ENCODE measurements around the gene CEACAM4. TPM values are rescaled to one million over a fixed set of nuclear protein-coding genes. Genes with fewer than 3 reads are reported as not detected.
"Not testable (repeated sequence)": the region's sequence is repeated elsewhere in the genome, so short reads cannot be mapped to it uniquely, and the experiment has no call there.

CEACAM4 gene
- total RNA-seq, 1 experiment from 2014 or later: not detected

DNA sequence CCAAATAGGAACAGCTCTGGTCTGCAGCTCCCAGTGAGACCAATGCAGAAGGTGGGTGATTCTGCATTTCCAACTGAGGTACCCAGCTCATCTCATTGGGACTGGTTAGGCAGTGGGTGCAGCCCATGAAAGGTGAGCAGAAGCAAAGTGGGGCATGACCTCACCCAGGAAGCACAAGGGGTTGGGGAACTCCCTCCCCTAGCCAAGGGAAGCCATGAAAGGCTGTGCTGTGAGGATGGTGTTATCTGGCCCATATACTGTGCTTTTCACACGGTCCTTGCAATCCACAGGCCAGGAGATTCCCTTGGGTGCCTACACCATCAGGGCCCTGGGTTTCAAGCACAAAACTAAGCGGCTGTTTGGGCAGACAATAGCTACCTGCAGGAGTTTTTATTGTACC is 29.9 kb upstream of the CEACAM4 start:
- H3K4me3 ChIP-seq (ENCODE audit: low read depth in 2 of 2, low read length in 2 of 2); POLR2A ChIA-PET; CTCF ChIA-PET: not testable (repeated sequence)

DNA sequence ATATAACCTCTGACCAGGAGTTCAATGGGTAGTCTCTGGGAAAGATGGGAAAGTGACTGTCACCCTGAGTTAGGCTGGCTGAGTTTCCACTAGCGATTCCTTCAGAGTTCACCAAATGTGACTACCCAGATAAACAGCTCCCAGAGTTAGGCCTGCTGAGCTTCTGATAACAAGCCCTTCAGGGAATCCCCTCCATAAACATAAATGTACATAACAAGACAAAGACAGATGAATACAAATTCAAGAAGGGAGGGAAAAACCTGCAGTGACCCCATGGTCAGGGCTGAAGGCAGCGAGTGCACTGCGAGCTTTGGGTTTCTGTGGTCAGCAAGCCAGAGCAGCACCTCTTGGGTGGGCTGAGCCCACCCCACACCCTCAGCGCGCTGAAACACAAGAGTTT is 25.4 kb upstream of the CEACAM4 start:
- no TSS peak for BruUV-seq (replicated peaks)
- ChIA-PET CTCF (no interaction called here), POLR2A (no interaction called here)
- in situ Hi-C loops (cut with HindIII; ENCODE audit: low pct_unique_long_range_greater_than_20kb, low sequenced_read_pairs) (no loop called here), intact Hi-C loops (cut with micrococcal nuclease; ENCODE audit: unreplicated experiment) (no loop called here)
- no peak for DNase-seq (ENCODE audit: low read depth, low spot score)
- Histone ChIP-seq H3K36me3 (ENCODE audit: control insufficient read depth, insufficient read depth, low read length) (no peaks in the 10 kb centered on the region), H3K9me3 (ENCODE audit: control insufficient read depth, insufficient read depth, low read depth, low read length) (no peaks in the 10 kb centered on the region), H3K27ac (ENCODE audit: low read length) (no peak overlapping the region), H3K4me1 (ENCODE audit: control insufficient read depth, insufficient read depth, low read length) (no peaks in the 10 kb centered on the region), H3K4me3 (ENCODE audit: low read depth in 2 of 2, low read length in 2 of 2) (no peak overlapping the region), H3K27me3 (ENCODE audit: control insufficient read depth, insufficient read depth, low read length) (peaks cover 5% of the 10 kb centered on the region)
- TF ChIP-seq POLR2AphosphoS5 (IDR thresholded peaks at IDR 0.05; ENCODE audit: low read depth, low read length) (no peak), SIN3A (IDR thresholded peaks at IDR 0.05; ENCODE audit: borderline replicate concordance, insufficient read depth, low read depth, low read length) (no peak), TCF7L2 (IDR thresholded peaks at IDR 0.05; ENCODE audit: low read depth, low read length) (no peak)
- TF ChIP-seq, protein P1, sequence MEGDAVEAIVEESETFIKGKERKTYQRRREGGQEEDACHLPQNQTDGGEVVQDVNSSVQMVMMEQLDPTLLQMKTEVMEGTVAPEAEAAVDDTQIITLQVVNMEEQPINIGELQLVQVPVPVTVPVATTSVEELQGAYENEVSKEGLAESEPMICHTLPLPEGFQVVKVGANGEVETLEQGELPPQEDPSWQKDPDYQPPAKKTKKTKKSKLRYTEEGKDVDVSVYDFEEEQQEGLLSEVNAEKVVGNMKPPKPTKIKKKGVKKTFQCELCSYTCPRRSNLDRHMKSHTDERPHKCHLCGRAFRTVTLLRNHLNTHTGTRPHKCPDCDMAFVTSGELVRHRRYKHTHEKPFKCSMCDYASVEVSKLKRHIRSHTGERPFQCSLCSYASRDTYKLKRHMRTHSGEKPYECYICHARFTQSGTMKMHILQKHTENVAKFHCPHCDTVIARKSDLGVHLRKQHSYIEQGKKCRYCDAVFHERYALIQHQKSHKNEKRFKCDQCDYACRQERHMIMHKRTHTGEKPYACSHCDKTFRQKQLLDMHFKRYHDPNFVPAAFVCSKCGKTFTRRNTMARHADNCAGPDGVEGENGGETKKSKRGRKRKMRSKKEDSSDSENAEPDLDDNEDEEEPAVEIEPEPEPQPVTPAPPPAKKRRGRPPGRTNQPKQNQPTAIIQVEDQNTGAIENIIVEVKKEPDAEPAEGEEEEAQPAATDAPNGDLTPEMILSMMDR (IDR thresholded peaks at IDR 0.05): no peak
- TF ChIP-seq, protein P2, sequence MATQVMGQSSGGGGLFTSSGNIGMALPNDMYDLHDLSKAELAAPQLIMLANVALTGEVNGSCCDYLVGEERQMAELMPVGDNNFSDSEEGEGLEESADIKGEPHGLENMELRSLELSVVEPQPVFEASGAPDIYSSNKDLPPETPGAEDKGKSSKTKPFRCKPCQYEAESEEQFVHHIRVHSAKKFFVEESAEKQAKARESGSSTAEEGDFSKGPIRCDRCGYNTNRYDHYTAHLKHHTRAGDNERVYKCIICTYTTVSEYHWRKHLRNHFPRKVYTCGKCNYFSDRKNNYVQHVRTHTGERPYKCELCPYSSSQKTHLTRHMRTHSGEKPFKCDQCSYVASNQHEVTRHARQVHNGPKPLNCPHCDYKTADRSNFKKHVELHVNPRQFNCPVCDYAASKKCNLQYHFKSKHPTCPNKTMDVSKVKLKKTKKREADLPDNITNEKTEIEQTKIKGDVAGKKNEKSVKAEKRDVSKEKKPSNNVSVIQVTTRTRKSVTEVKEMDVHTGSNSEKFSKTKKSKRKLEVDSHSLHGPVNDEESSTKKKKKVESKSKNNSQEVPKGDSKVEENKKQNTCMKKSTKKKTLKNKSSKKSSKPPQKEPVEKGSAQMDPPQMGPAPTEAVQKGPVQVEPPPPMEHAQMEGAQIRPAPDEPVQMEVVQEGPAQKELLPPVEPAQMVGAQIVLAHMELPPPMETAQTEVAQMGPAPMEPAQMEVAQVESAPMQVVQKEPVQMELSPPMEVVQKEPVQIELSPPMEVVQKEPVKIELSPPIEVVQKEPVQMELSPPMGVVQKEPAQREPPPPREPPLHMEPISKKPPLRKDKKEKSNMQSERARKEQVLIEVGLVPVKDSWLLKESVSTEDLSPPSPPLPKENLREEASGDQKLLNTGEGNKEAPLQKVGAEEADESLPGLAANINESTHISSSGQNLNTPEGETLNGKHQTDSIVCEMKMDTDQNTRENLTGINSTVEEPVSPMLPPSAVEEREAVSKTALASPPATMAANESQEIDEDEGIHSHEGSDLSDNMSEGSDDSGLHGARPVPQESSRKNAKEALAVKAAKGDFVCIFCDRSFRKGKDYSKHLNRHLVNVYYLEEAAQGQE (IDR thresholded peaks at IDR 0.05; ENCODE audit: insufficient read depth in 1 of 2, low read depth in 2 of 2, low read length in 1 of 2): no peak
- no peak for ATAC-seq

More for the DNA sequence above, 29.9 kb upstream of the CEACAM4 start:
- H3K4me1 ChIP-seq (ENCODE audit: control insufficient read depth, insufficient read depth, low read length); H3K27me3 ChIP-seq (ENCODE audit: control insufficient read depth, insufficient read depth, low read length); H3K27ac ChIP-seq (ENCODE audit: low read length); H3K36me3 ChIP-seq (ENCODE audit: control insufficient read depth, insufficient read depth, low read length); BruUV-seq (replicated peaks); ATAC-seq; in situ Hi-C loops (cut with HindIII; ENCODE audit: low pct_unique_long_range_greater_than_20kb, low sequenced_read_pairs); DNase-seq (ENCODE audit: low read depth, low spot score); intact Hi-C loops (cut with micrococcal nuclease; ENCODE audit: unreplicated experiment); H3K9me3 ChIP-seq (ENCODE audit: control insufficient read depth, insufficient read depth, low read depth, low read length): not testable (repeated sequence)

DNA sequence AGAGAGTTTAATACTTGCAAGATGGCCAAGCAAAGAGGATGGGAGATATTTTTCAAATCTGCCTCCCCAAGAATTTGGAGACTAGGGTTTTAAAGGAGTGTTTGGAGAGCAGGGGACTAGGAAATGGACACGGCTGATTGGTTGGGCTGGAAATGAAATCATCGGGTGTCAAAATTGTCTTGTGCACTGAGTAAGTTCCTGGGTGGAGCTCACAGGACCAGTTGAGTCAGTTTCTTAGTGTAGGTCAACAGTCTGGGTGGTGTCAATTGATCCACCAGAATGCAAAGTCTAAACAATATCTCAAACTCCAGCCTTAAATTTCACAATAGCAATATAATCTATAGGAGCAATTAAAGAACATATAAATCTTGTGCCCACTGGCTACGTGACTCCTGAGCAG is 23.0 kb upstream of the CEACAM4 start:
- Histone ChIP-seq H3K4me1 (ENCODE audit: control insufficient read depth, insufficient read depth, low read length) (no peaks in the 10 kb centered on the region), H3K36me3 (ENCODE audit: control insufficient read depth, insufficient read depth, low read length) (no peaks in the 10 kb centered on the region), H3K9me3 (ENCODE audit: control insufficient read depth, insufficient read depth, low read depth, low read length) (no peaks in the 10 kb centered on the region), H3K4me3 (ENCODE audit: low read depth in 2 of 2, low read length in 2 of 2) (no peak overlapping the region), H3K27me3 (ENCODE audit: control insufficient read depth, insufficient read depth, low read length) (peaks cover 5% of the 10 kb centered on the region), H3K27ac (ENCODE audit: low read length) (no peak overlapping the region)
- TF ChIP-seq, protein P2 (IDR thresholded peaks at IDR 0.05; ENCODE audit: insufficient read depth in 1 of 2, low read depth in 2 of 2, low read length in 1 of 2): no peak
- TF ChIP-seq POLR2AphosphoS5 (IDR thresholded peaks at IDR 0.05; ENCODE audit: low read depth, low read length) (no peak), SIN3A (IDR thresholded peaks at IDR 0.05; ENCODE audit: borderline replicate concordance, insufficient read depth, low read depth, low read length) (no peak), TCF7L2 (IDR thresholded peaks at IDR 0.05; ENCODE audit: low read depth, low read length) (no peak)
- TF ChIP-seq, protein P1 (IDR thresholded peaks at IDR 0.05): no peak
- BruUV-seq (replicated peaks): no TSS peak
- intact Hi-C loops (cut with micrococcal nuclease; ENCODE audit: unreplicated experiment) (no loop called here), in situ Hi-C loops (cut with HindIII; ENCODE audit: low pct_unique_long_range_greater_than_20kb, low sequenced_read_pairs) (no loop called here)
- DNase-seq (ENCODE audit: low read depth, low spot score) (no peak), ATAC-seq (no peak)
- POLR2A ChIA-PET: no interaction called here
- CTCF ChIA-PET: interaction anchor here (0.6 kb wide), 1 partner anchor 1000 kb away, joined by 5 read pairs; no protein-coding TSS in a partner anchor

Data from Panc1 (cell line).